ENCODE results near the gene CDK3.

GRCh38 chr17:76019833-76020467 is 19.3 kb downstream of the CDK3 start:
- TF ChIP-seq FOXA1 (IDR thresholded peaks at IDR 0.05) (no peak), TAF1 (conservative IDR thresholded peaks at IDR 0.05) (no peak), RAD21 (IDR thresholded peaks at IDR 0.05) (no peak), CTCF (IDR thresholded peaks at IDR 0.05; ENCODE audit: low read depth, low read length, missing input control) (no peak), HNF4G (IDR thresholded peaks at IDR 0.05) (no peak), YY1 (IDR thresholded peaks at IDR 0.05) (no peak), NR2F2 (IDR thresholded peaks at IDR 0.05) (no peak), FOXA2 (IDR thresholded peaks at IDR 0.05) (no peak)
- TF ChIP-seq, protein P1, sequence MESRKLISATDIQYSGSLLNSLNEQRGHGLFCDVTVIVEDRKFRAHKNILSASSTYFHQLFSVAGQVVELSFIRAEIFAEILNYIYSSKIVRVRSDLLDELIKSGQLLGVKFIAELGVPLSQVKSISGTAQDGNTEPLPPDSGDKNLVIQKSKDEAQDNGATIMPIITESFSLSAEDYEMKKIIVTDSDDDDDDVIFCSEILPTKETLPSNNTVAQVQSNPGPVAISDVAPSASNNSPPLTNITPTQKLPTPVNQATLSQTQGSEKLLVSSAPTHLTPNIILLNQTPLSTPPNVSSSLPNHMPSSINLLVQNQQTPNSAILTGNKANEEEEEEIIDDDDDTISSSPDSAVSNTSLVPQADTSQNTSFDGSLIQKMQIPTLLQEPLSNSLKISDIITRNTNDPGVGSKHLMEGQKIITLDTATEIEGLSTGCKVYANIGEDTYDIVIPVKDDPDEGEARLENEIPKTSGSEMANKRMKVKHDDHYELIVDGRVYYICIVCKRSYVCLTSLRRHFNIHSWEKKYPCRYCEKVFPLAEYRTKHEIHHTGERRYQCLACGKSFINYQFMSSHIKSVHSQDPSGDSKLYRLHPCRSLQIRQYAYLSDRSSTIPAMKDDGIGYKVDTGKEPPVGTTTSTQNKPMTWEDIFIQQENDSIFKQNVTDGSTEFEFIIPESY (IDR thresholded peaks at IDR 0.05): no peak
- TF ChIP-seq, protein P2, sequence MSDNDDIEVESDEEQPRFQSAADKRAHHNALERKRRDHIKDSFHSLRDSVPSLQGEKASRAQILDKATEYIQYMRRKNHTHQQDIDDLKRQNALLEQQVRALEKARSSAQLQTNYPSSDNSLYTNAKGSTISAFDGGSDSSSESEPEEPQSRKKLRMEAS (IDR thresholded peaks at IDR 0.05): no peak
